SK-N-SH (cell line): ENCODE results near the gene MYO1D. TPM values are rescaled to one million over a fixed set of nuclear protein-coding genes. Genes with fewer than 3 reads are reported as not detected.

ENCODE experiments used
- CTCF ChIA-PET: fragments of 300-600, 350-600 bp; formaldehyde crosslinking; extraction: SDS; loops from one replicate; lab custom pipeline; 2021; lab: Yijun Ruan, JAX
- POLR2A ChIA-PET: fragments of 350-600 bp; sonication (Branson Sonifier 250); formaldehyde crosslinking; extraction: SDS; loops from one replicate; lab custom pipeline; 2020; ENCODE audit warnings: antibody characterized with exemption, inconsistent platforms; lab: Yijun Ruan, JAX
- DNase-seq: peaks from one replicate; pipeline ENCODE4 v3.0.0; 2012
- H2AFZ ChIP-seq: fragments of 200-600 bp; sonication (generic); 2 replicates; pipeline ENCODE4 v1.8.1; 2016; ENCODE audit warnings: antibody characterized with exemption, mild to moderate bottlenecking, low read depth
- H3F3A ChIP-seq: fragments of 200-600 bp; sonication (generic); replicated peaks from 2 replicates; pipeline ENCODE3; 2016; ENCODE audit warnings: antibody characterized with exemption, mild to moderate bottlenecking; ENCODE audit not compliant: insufficient read depth
- H3K27ac ChIP-seq, 2 experiments: fragments of 200-500 bp in 1 of 2; fragments of 200-600 bp in 1 of 2; sonication (Bioruptor generic) in 1 of 2; sonication (generic), shearing (Covaris generic) in 1 of 2; 2 replicates each; pipeline versions ENCODE4 v1.5.1 to v1.6.1; 2014 to 2016; ENCODE audit warnings: low read depth in 2 of 2, inconsistent platforms in 1 of 2, low read length in 1 of 2, mild to moderate bottlenecking in 1 of 2, mixed read lengths in 1 of 2
- H3K27me3 ChIP-seq: fragments of 200-600 bp; sonication (generic), shearing (Covaris generic); 2 replicates; pipeline ENCODE4 v1.6.1; 2016; ENCODE audit warnings: mixed run types; ENCODE audit not compliant: insufficient read depth
- H3K36me3 ChIP-seq, 2 experiments: fragments of 200-500 bp in 1 of 2; fragments of 200-600 bp in 1 of 2; sonication (Bioruptor generic) in 1 of 2; sonication (generic) in 1 of 2; replicated peaks in 1 of 2; 2 replicates each; pipeline versions ENCODE3 to v1.5.1; 2014 to 2016; ENCODE audit warnings: low read length in 1 of 2, mild to moderate bottlenecking in 1 of 2; ENCODE audit not compliant: insufficient read depth in 2 of 2, control insufficient read depth in 1 of 2
- H3K4me1 ChIP-seq, 2 experiments: fragments of 200-500 bp in 1 of 2; fragments of 200-600 bp in 1 of 2; sonication (Bioruptor generic) in 1 of 2; sonication (generic), shearing (Covaris generic) in 1 of 2; 2 replicates each; pipeline versions ENCODE4 v1.5.1 to v1.6.1; 2014 to 2016; ENCODE audit warnings: low read depth in 1 of 2, low read length in 1 of 2, mixed run types in 1 of 2; ENCODE audit not compliant: insufficient read depth in 2 of 2, control insufficient read depth in 1 of 2
- H3K4me2 ChIP-seq: fragments of 200-600 bp; sonication (generic), shearing (Covaris generic); 2 replicates; pipeline ENCODE4 v1.6.1; 2017; ENCODE audit warnings: mixed run types
- H3K4me3 ChIP-seq, 2 experiments: fragments of 200-500 bp in 1 of 2; fragments of 200-600 bp in 1 of 2; sonication (Bioruptor generic) in 1 of 2; sonication (generic), shearing (Covaris generic) in 1 of 2; 2 replicates each; pipeline versions ENCODE4 v1.5.1 to v1.8.1; 2014 to 2016; ENCODE audit warnings: low read depth in 2 of 2, inconsistent platforms in 1 of 2, low read length in 1 of 2, mild to moderate bottlenecking in 1 of 2, mixed read lengths in 1 of 2, moderate library complexity in 1 of 2
- H3K79me2 ChIP-seq: fragments of 200-600 bp; sonication (generic); 2 replicates; pipeline ENCODE4 v1.8.1; 2017; ENCODE audit warnings: mild to moderate bottlenecking; ENCODE audit not compliant: insufficient read depth
- H3K9ac ChIP-seq: fragments of 200-600 bp; sonication (generic); 2 replicates; pipeline ENCODE4 v1.6.1; 2017; ENCODE audit warnings: mixed run types
- H3K9me2 ChIP-seq: fragments of 200-600 bp; sonication (generic); 2 replicates; pipeline ENCODE4 v1.6.1; 2017; ENCODE audit warnings: mixed run types
- H3K9me3 ChIP-seq: fragments of 200-600 bp; sonication (generic); 2 replicates; pipeline ENCODE4 v1.6.1; 2017; ENCODE audit warnings: mixed run types, mild to moderate bottlenecking, moderate library complexity
- H4K20me1 ChIP-seq: fragments of 200-600 bp; sonication (generic); 2 replicates; pipeline ENCODE4 v1.6.1; 2017; ENCODE audit warnings: mild to moderate bottlenecking, mixed run types; ENCODE audit not compliant: insufficient read depth
- EP300 ChIP-seq, 2 experiments: IDR thresholded peaks; 2 replicates each; pipeline versions ENCODE4 v1.4.0 to v1.6.1; 2012; ENCODE audit warnings: borderline replicate concordance in 1 of 2, low read depth in 1 of 2, low read length in 1 of 2
- FOXM1 ChIP-seq: IDR thresholded peaks from 2 replicates; pipeline ENCODE4 v1.4.0; 2012; ENCODE audit warnings: low read depth, mild to moderate bottlenecking
- GABPA ChIP-seq: IDR thresholded peaks from 2 replicates; pipeline ENCODE4 v1.4.0; 2012; ENCODE audit warnings: low read depth, mild to moderate bottlenecking
- IRF3 ChIP-seq: fragments of 150-350 bp; IDR thresholded peaks from 2 replicates; pipeline ENCODE4 v1.6.1; 2016; ENCODE audit warnings: mild to moderate bottlenecking, low read depth, low read length
- JUND ChIP-seq: IDR thresholded peaks from 2 replicates; pipeline ENCODE4 v1.4.0; 2012
- MEF2A ChIP-seq: IDR thresholded peaks from 2 replicates; pipeline ENCODE4 v1.4.0; 2012; ENCODE audit warnings: low read depth, borderline replicate concordance
- NRF1 ChIP-seq: IDR thresholded peaks from 2 replicates; pipeline ENCODE4 v1.6.1; 2012; ENCODE audit warnings: low read depth, mild to moderate bottlenecking, low read length
- POLR2AphosphoS5 ChIP-seq: IDR thresholded peaks from 2 replicates; pipeline ENCODE4 v1.6.1; 2012; ENCODE audit warnings: low read depth, low read length
- RCOR1 ChIP-seq: fragments of 150-350 bp; IDR thresholded peaks from 2 replicates; pipeline ENCODE4 v1.6.1; 2017; ENCODE audit warnings: antibody characterized with exemption, low read length
- REST ChIP-seq: IDR thresholded peaks from 2 replicates; pipeline ENCODE4 v1.6.1; 2012; ENCODE audit warnings: mild to moderate bottlenecking, low read depth, low read length, moderate library complexity
- RFX5 ChIP-seq: IDR thresholded peaks from 2 replicates; pipeline ENCODE4 v1.6.1; 2012; ENCODE audit warnings: mild to moderate bottlenecking, improper control_type of control experiment, low read length
- TAF1 ChIP-seq: IDR thresholded peaks from 2 replicates; pipeline ENCODE4 v1.6.1; 2012; ENCODE audit warnings: low read depth, mild to moderate bottlenecking, low read length, moderate library complexity, borderline replicate concordance
- TCF12 ChIP-seq: IDR thresholded peaks from 2 replicates; pipeline ENCODE4 v1.4.0; 2012
- USF1 ChIP-seq: IDR thresholded peaks from 2 replicates; pipeline ENCODE4 v1.4.0; 2012; ENCODE audit warnings: low read depth, borderline replicate concordance
- YY1 ChIP-seq: IDR thresholded peaks from 2 replicates; pipeline ENCODE4 v1.4.0; 2012; ENCODE audit warnings: low read depth, mild to moderate bottlenecking
- WGBS: methylation state at CpG from one replicate; pipeline ENCODE4 v1.1.6; 2017; ENCODE audit warnings: low lambda C conversion rate; 5-methylcytosine and 5-hydroxymethylcytosine counted together
- polyA plus RNA-seq, 3 experiments: library from polyadenylated mRNA; depleted of rRNA; stranded (reverse); fragments of >200 nt; gene quantifications; 2 replicates each; pipeline ENCODE4 v1.2.3, GENCODE V29; 2012

MYO1D gene
- polyA plus RNA-seq, 1 of the 3 experiments (the other 2 are of a cell fraction): 20.4 TPM

GRCh38 chr17:32696426-32696825 is 180.5 kb downstream of the MYO1D start:
- no peaks in the 10 kb centered on the region for H3K79me2 ChIP-seq
- no peak overlapping the region for H3K4me3 ChIP-seq
- H2AFZ ChIP-seq: no peak overlapping the region
- ChIA-PET POLR2A (no interaction called here), CTCF (interaction anchor here (1.0 to 1.9 kb wide), 2 partner anchors 37 to 193 kb away, joined by 3 to 9 read pairs; no protein-coding TSS in a partner anchor)
- no peak overlapping the region for H3K27ac ChIP-seq
- WGBS: 69% methylated on average over 1 of the region's 1 CpG
- H4K20me1 ChIP-seq: no peaks in the 10 kb centered on the region
- no peaks in the 10 kb centered on the region for H3K9me2 ChIP-seq
- H3K9ac ChIP-seq: no peak overlapping the region
- no peaks in the 10 kb centered on the region for H3K9me3 ChIP-seq
- H3K36me3 ChIP-seq: no peaks in the 10 kb centered on the region
- no peak overlapping the region for H3K4me2 ChIP-seq
- H3F3A ChIP-seq: no peaks in the 10 kb centered on the region
- H3K27me3 ChIP-seq: no peaks in the 10 kb centered on the region
- no peak for DNase-seq
- no peaks in the 10 kb centered on the region; a peak in 1 of 4 replicates for H3K4me1 ChIP-seq
- TF ChIP-seq POLR2AphosphoS5 (no peak), TAF1 (no peak), TCF12 (no peak), RCOR1 (no peak), MEF2A (no peak), IRF3 (no peak), YY1 (no peak), USF1 (no peak), JUND (no peak), EP300 (IDR thresholded peaks at IDR 0.05; ENCODE audit: borderline replicate concordance in 1 of 2, low read depth in 1 of 2, low read length in 1 of 2) (no peak), NRF1 (no peak), RFX5 (no peak), GABPA (no peak), REST (no peak), FOXM1 (no peak)
